HG03175 (cell line): ENCODE measurements around the gene PNKD.

Experiments
- ATAC-seq: cut with Tn5 transposase; IDR thresholded peaks from one replicate; pipeline ENCODE4 v1.9.1; 2021; ENCODE audit warnings: mild to moderate bottlenecking, moderate library complexity; ENCODE audit not compliant: unreplicated experiment

The PNKD gene

DNA sequence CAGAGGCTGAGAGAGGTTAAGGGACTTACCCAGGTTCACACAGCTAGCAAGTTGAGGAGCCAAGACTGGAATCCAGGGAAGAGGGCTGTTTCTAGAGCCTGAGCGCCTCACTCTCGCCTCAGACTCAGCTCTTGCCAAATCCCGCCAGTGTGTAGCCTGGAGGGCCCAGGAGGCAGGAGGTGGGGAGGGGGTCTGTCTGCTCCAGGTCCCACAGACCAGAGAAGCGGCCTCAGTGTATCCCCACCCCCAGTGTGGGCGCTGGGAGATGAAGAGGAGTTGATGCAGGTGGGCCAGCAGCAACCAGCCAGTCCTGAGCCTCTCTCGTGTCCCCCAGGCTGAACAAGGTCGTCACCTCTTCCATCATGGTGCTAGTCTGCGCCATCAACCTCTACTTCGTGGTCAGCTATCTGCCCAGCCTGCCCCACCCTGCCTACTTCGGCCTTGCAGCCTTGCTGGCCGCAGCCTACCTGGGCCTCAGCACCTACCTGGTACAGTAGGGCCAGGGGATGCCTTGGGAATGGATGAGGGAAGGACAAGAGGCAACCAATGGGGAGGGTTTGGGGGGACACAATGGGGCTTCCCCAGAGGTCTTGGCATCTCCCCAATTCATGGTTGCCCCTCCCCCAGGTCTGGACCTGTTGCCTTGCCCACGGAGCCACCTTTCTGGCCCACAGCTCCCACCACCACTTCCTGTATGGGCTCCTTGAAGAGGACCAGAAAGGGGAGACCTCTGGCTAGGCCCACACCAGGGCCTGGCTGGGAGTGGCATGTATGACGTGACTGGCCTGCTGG, 124.2 kb downstream of the PNKD start:
- ATAC-seq = no peak

DNA sequence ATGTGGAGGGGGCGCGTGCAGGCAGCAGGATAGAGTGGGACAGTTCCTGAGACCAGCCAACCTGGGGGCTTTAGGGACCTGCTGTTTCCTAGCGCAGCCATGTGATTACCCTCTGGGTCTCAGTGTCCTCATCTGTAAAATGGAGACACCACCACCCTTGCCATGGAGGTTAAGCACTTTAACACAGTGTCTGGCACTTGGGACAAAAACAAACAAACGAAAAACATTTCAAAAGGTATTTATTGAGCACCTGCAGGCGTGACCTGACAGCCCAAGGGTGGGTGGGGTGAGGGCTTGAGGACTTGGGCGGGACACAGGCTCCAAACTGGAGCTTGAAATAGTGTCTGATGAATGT, 124.7 kb downstream of the PNKD start:
- no peak for ATAC-seq

DNA sequence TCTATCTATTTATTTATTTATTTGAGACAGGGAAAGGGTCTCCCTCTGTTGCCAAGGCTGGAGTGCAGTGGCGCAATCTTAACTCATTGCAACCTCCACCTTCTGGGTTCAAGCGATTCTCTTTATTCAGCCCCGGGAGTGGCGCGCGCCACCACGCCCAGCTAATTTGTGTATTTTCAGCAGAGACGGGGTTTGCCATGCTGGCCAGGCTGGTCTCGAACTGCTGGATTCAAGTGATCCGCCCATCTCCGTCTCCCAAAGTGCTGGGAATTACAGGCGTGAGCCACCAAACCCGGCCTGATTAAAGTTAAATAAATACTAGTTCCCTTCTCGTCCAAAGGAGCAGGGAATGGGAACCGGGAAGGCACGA, 125.1 kb downstream of the PNKD start:
- no peak for ATAC-seq

DNA sequence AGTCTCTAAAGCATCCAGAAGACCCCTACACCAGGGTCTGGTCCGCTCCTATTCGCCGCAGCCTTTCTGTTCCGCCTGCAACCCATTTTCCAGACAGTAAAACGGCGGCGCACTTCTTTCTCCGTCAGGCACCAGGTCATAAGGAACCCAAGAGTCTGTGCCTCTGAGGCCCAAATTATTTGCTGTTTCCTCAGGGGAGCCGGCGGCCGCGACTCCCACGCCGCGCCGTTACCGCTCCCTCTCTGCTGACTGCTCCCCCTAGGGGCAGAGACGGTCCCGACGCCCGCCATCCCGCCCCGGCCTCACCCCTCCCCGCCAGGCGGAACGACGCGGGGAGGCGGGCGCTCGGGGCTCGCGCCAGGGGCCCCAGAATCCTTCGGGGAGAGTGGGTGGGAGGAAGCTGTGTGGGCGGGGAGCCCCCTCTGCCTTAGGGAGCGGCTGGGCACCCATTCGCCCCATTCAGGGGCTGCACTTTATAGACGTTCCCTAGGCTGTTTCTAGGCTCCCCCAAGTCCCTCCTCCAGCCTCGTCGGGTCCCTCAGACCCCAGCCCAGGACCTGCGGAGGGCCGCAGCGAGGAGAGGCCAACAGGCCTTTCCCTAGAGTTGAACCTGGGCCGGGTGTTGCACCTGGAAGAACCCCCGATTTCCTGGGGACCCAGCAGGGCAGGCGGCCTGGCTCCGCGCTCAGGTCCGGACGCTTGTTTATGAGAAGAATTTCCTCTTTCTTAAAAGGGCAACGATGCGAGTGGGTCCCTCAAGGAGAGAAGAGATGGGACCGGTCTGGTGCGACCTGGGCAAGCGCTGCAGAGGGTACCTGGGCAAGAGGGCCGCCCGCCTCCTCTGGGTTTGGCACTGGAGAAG, 125.7 kb downstream of the PNKD start:
- peak; percentile 51 for ATAC-seq
